BE2C (cell line): ENCODE data around the gene PDE8B.
A peak's percentile ranks its signal among the peaks of the same experiment; 100 is the strongest.

Experiments
- DNase-seq: peaks from one replicate; pipeline ENCODE4 v3.0.0-alpha.2; 2020
- H3K27me3 ChIP-seq: fragments of 250-450 bp; sonication (Bioruptor Pico); 2 replicates; pipeline ENCODE4 v1.5.1; 2020; ENCODE audit warnings: mild to moderate bottlenecking
- H3K36me3 ChIP-seq: fragments of 250-450 bp; sonication (Bioruptor Pico); 2 replicates; pipeline ENCODE4 v1.5.1; 2020; ENCODE audit warnings: mild to moderate bottlenecking
- H3K4me1 ChIP-seq: fragments of 250-450 bp; sonication (Bioruptor Pico); 2 replicates; pipeline ENCODE4 v1.5.1; 2020
- H3K4me3 ChIP-seq: 2 replicates; pipeline ENCODE4 v1.5.1; 2011; ENCODE audit warnings: low read depth, low read length
- H3K9me3 ChIP-seq: fragments of 250-450 bp; sonication (Bioruptor Pico); 2 replicates; pipeline ENCODE4 v1.5.1; 2020
- CTCF ChIP-seq: IDR thresholded peaks from 2 replicates; pipeline ENCODE4 v1.5.1; 2012; ENCODE audit warnings: mild to moderate bottlenecking, low read depth, low read length

The PDE8B gene

GRCh38 chr5:77210964-77211690 is 647 bp downstream of the PDE8B start:
- H3K4me1 ChIP-seq, result no peaks in the 10 kb centered on the region
- TF ChIP-seq CTCF, result no peak
- peaks cover 42% of the 10 kb centered on the region for H3K27me3 ChIP-seq
- H3K9me3 ChIP-seq, result no peaks in the 10 kb centered on the region
- peak overlapping the region; percentile 13; the same call in 1 of the 2 replicates for H3K4me3 ChIP-seq
- peak; percentile 17 for DNase-seq
- no peaks in the 10 kb centered on the region for H3K36me3 ChIP-seq

- H3K27me3 ChIP-seq, result peaks cover 42% of the 10 kb centered on the region
- no peaks in the 10 kb centered on the region for H3K4me1 ChIP-seq
- no peak overlapping the region for H3K4me3 ChIP-seq
- H3K9me3 ChIP-seq, result no peaks in the 10 kb centered on the region
- no peaks in the 10 kb centered on the region for H3K36me3 ChIP-seq
- no peak for DNase-seq
- no peak for TF ChIP-seq CTCF
Observed at GRCh38 chr5:77211691-77212047, 1.2 kb downstream of the PDE8B start.

- H3K4me3 ChIP-seq, result no peak overlapping the region
- H3K9me3 ChIP-seq, result no peaks in the 10 kb centered on the region
- peaks cover 42% of the 10 kb centered on the region for H3K27me3 ChIP-seq
- TF ChIP-seq CTCF, result no peak
- H3K36me3 ChIP-seq, result no peaks in the 10 kb centered on the region
- H3K4me1 ChIP-seq, result no peaks in the 10 kb centered on the region
- DNase-seq, result no peak
Observed at GRCh38 chr5:77213601-77214000, 3.1 kb downstream of the PDE8B start.

GRCh38 chr5:77214151-77214550 is 3.7 kb downstream of the PDE8B start:
- Histone ChIP-seq H3K4me3 (no peak overlapping the region), H3K36me3 (no peaks in the 10 kb centered on the region), H3K4me1 (no peaks in the 10 kb centered on the region), H3K27me3 (peaks cover 37% of the 10 kb centered on the region), H3K9me3 (no peaks in the 10 kb centered on the region)
- no peak for TF ChIP-seq CTCF
- DNase-seq, result no peak

GRCh38 chr5:77218263-77218662 is 7.8 kb downstream of the PDE8B start:
- Histone ChIP-seq H3K27me3 (no peaks in the 10 kb centered on the region), H3K4me3 (no peak overlapping the region), H3K9me3 (no peaks in the 10 kb centered on the region), H3K4me1 (no peaks in the 10 kb centered on the region), H3K36me3 (no peaks in the 10 kb centered on the region)
- peak; percentile 15 for DNase-seq
- TF ChIP-seq CTCF, result peak; percentile 36

- no peak for DNase-seq
- no peaks in the 10 kb centered on the region for H3K27me3 ChIP-seq
- no peak for TF ChIP-seq CTCF
- H3K9me3 ChIP-seq, result no peaks in the 10 kb centered on the region
- no peak overlapping the region for H3K4me3 ChIP-seq
- H3K4me1 ChIP-seq, result no peaks in the 10 kb centered on the region
- no peaks in the 10 kb centered on the region for H3K36me3 ChIP-seq
Observed at GRCh38 chr5:77221115-77221514, 10.6 kb downstream of the PDE8B start.
